HG02763 (cell line): ENCODE measurements around the gene HK2.
"Not testable (repeated sequence)": the region's sequence is repeated elsewhere in the genome, so short reads cannot be mapped to it uniquely, and the experiment has no call there.

Experiments
- ATAC-seq: cut with Tn5 transposase; IDR thresholded peaks from one replicate; pipeline ENCODE4 v1.9.1; 2021; ENCODE audit warnings: mild to moderate bottlenecking, moderate library complexity; ENCODE audit not compliant: unreplicated experiment

Gene HK2

DNA sequence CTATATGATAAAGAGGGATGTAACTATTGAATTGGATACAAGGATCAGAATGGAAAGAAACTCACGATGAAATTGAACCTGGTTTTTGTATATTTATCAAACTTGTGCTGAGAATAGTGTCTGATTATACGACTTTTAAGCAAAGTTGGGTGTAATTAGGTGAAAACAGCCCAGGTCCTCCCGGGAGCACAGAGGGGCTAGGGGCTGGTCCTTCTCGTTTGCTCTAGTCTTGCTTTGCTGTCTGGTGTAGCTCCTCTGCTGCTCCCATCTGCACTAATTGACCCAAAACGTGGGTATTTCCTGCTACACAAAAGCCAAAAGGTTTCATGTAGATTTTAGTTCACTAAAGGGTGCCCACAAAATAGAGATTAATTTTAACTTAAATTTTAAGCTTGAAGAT, 58.7 kb downstream of the HK2 start:
- ATAC-seq = no peak

DNA sequence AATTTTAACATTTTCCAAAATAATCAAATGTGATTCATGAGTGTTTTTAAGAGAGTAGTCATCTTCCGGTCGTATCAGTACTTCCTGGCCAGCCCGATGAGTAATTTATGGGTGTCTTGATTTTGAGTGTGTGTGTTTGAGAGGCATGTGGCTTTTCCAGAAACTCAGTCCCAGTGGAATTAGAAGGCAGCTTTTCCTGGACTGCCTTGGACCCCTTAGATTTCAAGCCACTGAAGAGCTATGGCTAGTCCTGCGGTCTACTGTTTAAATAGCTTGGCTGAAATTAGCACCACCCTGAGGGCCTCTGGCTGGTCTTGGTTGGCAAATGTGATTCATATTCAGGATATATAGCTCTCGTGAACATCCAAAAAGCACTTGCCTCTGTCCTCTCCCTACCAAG, 59.4 kb downstream of the HK2 start:
- no peak for ATAC-seq

DNA sequence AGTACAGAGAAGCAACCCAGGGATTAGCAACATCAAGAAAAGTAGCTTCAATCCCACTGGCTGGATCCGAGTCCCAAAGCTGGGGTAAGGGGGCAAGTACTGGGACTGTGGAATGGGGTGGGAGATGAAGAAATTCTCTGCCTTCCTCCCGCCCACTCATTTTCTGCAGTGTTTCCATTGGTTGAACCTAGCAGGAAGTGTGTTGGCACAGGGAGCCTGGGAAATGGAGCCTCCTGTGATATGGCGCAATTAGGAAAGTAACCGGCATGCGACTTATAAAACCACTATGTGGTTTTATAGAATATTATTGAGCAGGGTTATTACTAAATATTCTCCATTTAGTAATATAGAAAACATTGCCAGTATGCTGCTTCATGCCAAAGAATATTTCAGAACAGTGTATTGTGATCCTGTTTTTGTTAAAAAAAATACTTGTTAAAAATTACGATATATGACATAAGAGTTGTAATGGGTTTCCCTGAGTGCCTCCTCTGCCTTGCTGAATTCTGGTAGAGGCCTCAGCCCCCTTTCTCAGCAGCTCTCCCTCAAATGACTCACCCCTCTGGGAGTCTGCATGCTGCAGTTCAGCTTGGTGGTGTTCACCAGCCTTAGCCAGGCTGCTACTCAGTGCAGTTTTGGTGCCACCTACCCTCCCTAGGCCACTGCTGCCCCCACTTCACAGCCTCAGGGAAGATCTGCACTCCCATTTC, 60.5 kb downstream of the HK2 start:
- ATAC-seq = no peak

DNA sequence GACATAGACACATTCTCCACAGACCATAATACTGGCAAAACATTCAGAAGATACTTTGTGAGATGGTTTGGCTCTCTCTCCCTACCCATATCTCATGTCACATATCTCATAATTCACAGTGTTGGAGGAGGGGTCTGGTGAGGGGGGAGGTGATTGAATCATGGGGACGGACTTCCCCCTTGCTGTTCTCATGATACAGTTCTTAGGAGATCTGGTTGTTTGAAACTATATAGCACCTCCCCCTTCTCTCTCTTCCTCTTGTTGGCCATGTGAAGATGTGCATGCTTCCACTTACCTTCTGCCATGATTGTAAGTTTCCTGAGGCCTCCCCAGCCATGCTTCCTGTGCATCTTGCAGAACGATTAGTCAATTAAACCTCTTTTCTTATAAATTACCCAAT, 61.1 kb downstream of the HK2 start:
- no peak for ATAC-seq

DNA sequence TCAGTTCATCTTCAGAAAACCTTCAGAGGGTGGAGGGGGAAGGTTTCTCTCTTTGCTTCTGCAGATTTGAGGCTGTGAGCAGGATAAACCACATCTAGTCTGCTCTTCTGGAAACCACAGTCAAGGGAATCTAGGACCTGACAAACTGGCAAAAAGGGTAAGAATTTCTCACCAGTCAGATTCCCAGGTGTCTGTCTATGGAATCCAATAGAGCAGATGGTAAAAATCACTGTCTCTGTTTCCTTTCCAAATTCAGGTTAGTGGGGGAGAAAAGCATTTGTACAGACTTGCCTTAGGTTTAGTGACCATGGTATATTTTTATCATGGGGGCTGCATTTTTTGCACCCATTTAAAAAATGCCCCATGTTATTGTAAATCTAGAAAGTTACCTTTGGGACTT, 62.3 kb downstream of the HK2 start:
- ATAC-seq = no peak

DNA sequence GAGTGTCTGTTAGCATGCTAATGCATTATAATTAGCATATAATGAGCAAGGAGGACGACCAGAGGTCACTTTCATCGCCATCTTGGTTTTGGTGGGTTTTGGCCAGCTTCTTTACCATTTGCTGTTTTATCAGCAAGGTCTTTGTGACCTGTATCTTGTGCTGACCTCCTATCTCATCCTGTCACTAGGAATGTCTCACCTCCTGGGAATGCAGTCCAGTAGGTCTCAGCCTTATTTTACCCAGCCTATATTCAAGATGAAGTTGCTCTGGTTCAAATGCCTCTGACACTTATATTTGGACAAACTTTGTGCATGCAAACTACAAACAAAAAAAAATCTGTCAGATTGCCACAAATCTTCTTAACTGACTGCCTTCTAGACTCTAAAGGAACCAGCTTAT, 66.3 kb downstream of the HK2 start:
- not testable (repeated sequence) for ATAC-seq

DNA sequence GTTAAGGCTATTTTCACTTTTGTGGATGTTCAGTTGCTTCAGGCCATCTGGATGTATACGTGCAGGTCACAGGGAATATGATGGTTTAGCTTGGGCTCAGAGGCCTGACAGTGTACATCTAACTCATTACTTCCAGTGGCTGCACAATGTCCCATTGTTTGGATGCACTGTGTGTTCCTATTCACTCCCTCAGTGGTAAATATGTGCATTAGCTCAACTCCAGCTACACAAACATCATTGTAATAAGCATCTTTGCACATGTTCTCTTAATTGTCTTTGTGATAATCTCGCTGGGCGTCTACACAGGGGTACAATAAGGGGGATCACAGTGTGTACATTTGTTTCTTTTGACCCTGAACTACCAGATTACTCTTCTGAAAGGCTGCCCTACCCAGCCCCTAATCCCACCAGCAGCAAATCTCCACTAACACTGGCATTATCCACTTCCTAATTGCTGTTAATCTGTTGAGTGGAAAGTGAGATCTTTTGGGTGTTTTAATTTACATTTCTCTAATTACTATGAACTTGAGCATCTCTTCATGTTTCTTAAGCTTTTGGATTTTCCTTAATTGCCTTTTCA, 68.4 kb downstream of the HK2 start:
- no peak for ATAC-seq

DNA sequence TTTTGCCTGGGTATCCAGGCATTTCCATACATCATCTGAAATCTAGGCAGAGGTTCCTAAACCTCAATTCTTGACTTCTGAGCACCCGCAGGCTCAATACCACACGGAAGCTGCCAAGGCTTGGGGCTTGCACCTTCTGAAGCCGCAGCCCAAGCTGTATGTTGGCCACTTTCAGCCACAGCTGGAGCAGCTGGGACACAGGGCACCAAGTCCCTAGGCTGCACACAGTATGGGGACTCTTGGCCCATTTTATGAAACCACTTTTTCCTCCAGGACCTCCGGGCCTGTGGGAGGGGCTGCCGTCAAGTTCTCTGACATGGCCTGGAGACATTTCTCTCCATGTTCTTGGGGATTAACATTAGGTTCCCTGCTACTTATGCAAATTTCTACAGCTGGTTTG, 72.5 kb downstream of the HK2 start:
- ATAC-seq = no peak

DNA sequence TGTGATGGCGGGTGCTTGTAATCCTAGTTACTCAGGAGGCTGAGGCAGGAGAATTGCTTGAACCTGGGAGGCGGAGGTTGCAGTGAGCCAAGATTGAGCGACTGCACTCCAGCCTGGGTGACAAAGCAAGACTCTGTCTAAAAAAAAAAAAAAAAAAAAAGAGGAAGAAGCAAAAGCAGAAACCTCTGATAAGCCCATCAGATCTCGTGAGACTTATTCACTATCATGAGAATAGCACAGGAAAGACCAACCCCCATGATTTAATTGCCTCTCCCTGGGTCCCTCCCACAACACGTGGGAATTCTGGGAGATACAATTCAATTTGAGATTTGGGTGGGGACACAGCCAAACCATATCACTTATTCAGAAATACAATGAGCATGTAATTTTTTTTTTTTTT, 73.6 kb downstream of the HK2 start:
- ATAC-seq = not testable (repeated sequence)

DNA sequence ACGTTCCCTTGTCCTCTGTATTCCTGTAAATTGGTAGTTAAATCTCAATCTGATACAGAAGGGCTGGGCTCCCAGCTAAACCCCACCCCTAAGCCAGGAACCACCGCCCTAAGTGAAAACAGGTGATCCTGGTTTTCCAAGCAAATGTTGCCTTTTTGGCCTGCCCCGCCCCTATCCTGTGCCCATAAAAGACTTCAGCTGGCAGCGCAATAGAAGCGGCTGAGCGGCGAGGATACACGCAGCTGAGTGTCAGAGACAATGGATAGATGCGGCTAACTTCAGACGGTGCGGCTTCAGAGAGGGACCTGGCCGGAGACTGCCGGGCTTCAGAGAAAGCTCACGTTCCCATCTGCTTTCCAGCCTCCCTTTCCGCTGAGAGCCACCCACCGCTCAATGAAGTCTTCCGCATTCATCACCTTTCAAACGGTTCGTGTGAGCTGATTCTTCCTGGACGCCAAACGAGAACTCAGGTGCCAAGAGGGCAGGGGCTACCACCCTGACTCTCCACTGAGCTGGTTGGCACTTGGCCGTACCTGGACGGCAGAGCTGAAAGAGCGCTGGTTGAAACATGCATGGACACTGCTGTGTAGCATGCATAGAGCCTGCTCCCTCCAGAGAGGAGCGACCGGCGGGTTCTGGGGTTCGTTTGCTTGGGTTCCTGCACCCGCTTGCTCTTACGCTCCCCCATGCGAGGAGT, 75.0 kb downstream of the HK2 start:
- ATAC-seq = no peak

DNA sequence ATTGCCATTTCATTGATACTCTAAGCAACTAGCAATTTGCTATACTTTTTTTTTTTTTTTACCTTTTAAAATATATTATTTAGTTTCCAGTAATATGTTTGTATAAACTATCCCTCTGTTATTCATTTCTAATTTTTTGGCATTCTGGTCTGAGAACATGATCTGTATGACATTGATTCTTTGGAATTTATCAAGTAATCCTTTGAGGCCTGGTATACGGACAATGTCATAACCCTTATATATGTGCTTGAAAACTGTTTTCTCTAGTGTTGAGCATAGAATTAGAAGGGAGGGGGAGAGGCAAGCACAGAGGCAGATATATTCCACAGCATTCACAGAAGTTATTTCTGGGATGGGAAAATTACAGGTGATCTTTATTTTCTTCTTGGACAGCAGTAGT, 76.3 kb downstream of the HK2 start:
- no peak for ATAC-seq

DNA sequence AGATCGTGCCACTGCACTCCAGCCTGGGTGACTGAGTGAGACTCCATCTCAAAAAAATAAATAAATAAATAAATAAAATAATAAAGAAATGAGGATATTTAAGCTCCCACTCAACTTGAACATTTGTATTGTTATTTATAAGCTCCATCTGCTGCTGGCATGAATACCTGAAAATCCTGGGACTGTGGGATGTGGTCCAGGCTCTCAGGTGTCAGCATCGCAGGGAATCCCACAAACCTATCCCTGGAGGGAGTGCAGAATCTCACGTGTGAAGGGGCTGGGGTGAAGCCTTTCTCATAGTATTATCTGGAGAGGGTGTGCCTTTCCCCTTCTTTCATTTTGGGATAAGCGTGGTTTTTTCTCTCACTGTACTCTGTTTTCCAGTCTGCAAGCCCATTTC, 77.1 kb downstream of the HK2 start:
- no peak for ATAC-seq

DNA sequence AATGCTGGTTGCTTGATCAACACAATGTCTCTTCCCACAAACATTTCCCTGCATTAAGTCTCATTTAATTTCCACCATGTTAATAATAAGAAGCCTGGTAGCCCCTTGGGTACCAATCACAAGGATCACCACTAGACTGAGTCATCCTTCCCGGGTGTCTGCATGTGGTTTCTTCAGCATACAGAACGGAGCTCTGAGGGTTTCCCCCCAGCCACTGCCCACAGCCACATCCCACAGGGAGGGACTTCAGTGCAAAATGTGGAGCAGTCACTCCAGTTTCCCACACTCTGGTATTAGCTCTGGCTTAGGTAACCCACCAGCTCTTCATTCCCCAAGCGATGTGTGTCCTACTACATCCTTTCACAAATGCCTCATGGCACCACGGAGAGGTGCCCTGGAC, 81.8 kb downstream of the HK2 start:
- no peak for ATAC-seq

DNA sequence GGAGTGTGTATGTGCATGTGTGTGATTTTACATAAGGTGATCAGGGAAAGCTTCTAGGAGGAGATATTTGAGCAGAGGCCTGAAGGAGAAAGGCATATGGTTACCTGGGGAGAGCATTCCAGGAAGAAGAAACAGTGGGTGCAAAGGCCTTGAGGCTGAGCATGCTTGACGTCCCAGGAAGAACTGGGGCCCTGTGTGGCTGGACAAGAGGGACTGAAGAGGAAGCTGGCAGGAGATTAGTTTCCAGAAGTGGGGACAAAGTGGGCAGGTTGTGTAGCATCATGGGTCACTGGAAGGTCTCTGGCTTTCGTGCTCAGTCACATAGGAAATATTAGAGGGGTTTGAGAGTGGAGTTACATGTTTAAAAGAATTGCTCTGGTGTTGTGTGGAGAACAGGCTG, 82.5 kb downstream of the HK2 start:
- ATAC-seq = no peak

DNA sequence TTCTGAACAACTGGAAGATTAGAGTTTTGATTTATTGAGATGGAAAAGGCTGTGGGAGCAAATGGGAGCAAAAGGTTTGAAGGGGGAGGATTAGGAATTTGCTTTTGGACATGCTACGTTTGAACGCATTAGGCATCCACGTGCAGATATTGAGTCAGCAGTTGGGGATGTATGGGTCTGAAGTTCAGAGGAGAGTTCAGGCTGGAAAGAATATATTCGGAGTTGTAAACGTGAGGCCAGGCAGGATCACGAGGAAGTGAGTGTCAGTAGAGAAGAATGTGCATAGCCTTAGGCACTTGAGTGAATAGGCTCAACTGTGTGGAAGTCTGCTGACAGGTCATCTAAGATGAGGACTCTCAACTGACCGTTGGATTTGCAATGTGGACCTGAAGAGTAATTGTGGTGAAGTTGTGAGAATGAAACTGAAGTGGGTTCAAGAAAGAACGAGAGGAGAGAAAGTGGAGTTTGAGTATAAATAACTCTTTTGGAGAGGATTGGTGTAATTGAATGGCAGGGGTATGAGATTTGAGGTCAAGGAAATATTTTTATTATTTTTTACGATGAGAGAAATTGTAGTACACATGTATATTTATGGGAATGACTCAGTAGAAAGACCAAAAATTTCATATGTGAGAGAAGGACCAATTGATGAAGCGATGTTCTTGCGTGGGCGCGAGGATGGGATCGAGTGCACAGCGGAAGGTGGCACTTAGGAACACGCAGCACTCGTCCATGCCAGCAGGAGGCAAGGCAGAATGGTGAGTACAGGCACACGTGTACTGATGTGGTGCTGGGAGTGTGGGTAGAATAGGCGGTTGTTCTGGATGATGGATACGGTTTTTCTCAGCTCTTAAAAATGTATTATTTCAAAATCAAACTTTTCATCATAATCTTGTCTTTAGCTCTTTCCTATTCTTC, 84.0 kb downstream of the HK2 start:
- no peak for ATAC-seq

DNA sequence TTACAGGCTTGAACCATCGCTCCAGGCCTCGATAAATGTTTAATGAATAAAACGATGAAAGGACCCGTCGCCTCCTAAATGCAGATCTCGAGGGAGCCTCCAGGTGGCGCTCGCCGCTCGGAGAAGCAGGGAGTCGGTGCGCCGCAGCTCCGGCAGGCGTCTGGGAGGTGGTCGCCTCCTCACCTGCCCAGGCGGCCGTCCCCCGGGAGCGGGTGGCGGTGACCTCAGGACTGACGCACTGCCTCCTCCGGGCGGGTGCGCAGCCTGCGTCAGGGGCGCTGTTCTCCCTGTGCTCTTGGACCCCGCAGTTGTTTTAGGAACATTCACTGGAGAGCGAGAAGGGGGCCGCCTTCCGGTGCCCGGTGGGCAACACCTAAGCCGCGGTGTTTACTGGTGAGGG, 85.9 kb downstream of the HK2 start:
- ATAC-seq = no peak

DNA sequence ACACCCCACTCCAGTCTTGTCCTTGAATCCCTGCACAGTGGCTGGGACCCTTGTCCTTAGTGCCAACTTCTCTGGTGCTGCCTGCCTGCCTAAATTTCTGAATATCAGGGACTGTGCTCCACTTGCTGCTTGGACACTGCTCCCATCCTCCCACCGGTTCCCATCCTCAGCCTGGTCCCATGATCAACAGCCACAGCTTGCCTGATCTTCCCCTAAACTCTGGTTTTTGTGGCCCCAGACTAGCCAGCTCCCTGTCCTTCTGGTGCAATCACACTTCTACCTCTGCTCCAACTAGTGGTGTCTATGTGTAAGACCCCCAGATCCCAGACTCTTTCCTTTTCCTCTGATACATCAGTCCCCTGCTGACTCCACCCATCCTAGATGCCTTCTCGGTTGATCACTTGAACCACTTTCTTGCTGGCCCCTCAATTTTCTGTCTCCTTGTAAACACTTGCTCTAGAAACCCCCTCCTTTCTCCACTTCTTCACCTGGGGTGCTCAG, 87.4 kb downstream of the HK2 start:
- ATAC-seq = no peak

DNA sequence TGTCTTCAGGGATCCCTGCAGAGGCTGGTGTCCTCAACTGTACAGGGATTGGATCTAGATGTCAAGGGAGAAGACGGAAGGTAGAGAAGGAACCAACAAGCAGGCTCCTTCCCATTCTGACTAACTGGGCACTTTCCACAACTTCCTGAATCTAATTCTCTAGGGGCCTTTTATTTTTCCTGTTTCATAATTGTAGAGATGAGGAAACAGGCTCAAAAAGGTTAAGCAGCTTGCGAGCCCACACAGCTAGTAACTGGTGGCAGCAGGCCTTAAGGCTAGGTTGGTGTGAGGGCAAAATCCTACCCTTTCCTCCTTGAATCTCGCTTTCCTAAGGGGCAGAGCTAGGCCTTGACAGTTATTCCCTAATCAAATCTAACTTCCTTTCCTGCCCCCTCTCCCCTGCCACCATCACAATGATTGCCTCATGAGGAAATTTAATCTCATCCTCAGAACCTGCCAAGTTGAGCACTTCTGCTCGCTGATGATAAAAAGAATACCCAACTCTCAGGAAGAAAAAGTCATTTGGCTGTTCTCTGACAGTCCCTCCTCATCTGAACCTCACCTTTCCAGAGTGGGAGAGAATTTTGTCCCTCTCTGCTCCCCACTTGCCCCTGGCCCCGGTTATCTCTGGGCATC, 88.8 kb downstream of the HK2 start:
- no peak for ATAC-seq

DNA sequence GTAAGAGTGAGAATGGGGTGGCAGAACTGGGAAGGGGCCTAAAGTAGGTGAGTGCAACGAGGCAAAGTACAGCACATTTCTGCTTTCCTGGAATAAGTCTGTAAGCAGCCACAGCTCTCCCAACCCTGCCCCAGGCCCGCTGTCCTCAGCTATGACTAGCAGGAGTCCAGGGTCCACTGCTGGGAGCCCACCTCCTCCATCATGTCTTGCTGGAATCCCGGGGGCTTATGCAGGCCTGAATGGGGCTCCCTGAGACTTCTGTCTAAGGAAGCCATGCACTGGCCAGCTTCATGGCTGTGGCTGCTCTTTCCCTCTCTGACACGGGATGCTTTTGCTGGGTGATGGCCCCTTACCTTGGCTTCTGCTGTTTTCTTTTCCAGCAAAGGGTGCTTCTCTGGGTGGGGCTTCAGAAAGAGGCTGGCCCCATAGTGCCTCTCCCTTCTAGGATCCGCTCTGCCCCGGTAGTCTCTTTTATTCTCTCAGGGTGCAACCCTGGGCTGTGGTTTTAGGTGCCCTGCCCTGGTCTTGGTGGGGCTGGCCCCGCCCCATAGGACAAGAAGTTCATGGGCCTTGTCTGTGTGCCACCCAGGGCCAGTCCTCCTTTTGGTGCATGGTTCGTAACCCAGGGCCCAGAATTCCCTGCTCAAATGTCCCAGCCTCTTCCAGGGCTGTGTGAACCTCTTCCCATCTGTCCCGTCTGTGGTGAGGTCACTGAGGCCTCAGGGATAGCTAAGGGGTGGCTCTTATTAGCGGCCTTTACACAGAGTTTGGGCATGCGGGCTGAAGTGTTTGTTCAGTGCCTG, 90.7 kb downstream of the HK2 start:
- no peak for ATAC-seq

DNA sequence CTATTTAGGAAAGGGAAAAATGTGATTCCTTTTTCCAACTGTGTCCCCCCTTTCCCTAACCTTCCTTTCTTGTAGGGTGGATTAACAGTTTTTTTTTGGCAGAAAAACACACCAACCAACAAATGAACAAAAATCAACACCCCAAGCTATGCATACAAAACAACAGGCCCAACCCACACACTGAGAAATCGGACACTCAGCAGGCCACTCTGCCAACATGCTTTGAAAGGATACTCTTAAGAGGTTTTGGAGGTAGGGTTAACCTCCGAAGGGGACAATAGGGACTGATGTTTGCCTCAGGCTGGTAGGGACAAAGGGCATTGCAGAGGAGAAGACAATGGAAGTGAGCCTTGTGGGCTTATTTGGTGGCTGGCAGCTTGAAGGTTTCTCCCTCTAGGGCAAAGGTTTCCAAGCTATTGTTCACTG, 91.4 kb downstream of the HK2 start:
- no peak for ATAC-seq
